Astrocyte (in vitro differentiated cells and primary cell): Measurements from ENCODE around the gene KRT13.

ENCODE experiments used
- EZH2 ChIP-seq: IDR thresholded peaks from 2 replicates; pipeline ENCODE4 v1.6.1; 2012; ENCODE audit warnings: mild to moderate bottlenecking, low read length, inconsistent platforms; ENCODE audit not compliant: insufficient read depth
- TF ChIP-seq, protein P1 (sequence below): IDR thresholded peaks from 2 replicates; pipeline ENCODE4 v1.5.1; 2011; ENCODE audit warnings: low read depth, mild to moderate bottlenecking, inconsistent platforms, low read length, moderate library complexity; ENCODE audit not compliant: insufficient read depth

DNA sequence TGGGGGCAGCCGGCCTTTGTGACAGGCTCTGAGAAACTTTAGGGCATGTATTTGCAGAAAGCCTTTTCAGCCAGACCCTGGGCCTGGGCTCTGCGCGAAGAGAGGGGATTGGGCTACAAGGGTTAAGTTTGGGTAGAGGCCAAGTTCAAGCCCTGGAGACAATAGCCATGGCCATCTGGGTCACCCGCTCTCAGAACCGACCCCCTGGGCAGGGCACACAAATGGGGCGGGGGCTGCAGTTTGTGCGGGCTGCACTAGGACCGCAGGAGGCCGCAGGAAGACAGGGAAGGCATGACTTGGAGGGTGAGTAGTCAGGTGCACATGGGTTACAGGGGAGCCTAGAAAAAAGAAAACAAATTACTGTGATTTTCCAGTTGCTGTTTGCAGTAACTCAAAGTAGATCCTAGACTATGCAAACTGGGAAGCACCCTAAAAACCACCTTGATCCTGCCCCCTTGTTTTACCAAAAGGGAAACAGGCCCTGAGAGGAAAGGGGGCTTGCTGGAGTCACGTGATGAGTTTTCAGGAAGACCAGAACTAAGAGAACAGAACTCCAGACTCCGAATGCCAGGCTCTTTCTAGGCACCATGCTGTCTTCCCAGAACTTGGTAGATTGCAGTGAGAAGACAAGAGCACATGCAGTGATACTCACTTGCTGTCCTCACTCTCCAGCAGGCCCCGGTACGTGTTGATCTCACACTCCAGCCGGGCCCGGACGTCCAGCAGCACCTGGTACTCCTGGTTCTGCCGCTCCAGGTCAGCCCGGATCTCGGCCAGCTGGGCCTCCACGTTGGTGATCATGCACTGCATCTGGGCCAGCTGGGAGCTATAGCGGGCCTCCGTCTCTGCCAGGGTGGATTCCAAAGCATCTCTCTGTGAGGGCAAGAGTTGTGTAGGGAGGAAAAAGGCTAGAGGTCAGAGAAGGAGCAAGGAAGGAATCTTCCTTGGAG is 28.3 kb downstream of the KRT13 start:
- TF ChIP-seq, protein P1, sequence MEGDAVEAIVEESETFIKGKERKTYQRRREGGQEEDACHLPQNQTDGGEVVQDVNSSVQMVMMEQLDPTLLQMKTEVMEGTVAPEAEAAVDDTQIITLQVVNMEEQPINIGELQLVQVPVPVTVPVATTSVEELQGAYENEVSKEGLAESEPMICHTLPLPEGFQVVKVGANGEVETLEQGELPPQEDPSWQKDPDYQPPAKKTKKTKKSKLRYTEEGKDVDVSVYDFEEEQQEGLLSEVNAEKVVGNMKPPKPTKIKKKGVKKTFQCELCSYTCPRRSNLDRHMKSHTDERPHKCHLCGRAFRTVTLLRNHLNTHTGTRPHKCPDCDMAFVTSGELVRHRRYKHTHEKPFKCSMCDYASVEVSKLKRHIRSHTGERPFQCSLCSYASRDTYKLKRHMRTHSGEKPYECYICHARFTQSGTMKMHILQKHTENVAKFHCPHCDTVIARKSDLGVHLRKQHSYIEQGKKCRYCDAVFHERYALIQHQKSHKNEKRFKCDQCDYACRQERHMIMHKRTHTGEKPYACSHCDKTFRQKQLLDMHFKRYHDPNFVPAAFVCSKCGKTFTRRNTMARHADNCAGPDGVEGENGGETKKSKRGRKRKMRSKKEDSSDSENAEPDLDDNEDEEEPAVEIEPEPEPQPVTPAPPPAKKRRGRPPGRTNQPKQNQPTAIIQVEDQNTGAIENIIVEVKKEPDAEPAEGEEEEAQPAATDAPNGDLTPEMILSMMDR: no peak
- no peak for TF ChIP-seq EZH2
